ENCODE results near the gene SDHC.

DNA sequence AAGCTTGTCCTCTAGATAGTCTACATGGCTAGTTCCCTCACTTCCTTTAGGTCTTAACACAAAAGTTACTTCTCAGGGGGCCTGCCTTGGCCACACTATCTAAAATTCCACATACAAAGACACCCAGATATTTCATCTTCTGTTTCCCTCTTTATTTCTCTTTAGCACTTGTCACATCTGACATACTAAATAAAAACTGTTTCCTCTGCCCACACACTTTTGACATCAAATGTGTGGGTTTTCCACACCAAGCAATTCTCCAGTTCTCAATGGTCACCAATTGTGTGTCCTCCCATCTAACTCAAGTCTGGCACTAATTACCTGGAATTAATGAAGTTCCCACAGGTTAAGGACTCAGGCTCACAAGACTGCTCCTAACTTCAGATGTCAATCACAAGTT is 79.0 kb downstream of the SDHC start:
- no peak for TF ChIP-seq NFE2L2 (conservative IDR thresholded peaks at IDR 0.05; ENCODE audit: low read length)
- no peak for TF ChIP-seq CHD4 (IDR thresholded peaks at IDR 0.05; ENCODE audit: borderline replicate concordance)
- TF ChIP-seq, protein P1, sequence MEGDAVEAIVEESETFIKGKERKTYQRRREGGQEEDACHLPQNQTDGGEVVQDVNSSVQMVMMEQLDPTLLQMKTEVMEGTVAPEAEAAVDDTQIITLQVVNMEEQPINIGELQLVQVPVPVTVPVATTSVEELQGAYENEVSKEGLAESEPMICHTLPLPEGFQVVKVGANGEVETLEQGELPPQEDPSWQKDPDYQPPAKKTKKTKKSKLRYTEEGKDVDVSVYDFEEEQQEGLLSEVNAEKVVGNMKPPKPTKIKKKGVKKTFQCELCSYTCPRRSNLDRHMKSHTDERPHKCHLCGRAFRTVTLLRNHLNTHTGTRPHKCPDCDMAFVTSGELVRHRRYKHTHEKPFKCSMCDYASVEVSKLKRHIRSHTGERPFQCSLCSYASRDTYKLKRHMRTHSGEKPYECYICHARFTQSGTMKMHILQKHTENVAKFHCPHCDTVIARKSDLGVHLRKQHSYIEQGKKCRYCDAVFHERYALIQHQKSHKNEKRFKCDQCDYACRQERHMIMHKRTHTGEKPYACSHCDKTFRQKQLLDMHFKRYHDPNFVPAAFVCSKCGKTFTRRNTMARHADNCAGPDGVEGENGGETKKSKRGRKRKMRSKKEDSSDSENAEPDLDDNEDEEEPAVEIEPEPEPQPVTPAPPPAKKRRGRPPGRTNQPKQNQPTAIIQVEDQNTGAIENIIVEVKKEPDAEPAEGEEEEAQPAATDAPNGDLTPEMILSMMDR (IDR thresholded peaks at IDR 0.05): no peak
- TF ChIP-seq POLR2A (IDR thresholded peaks at IDR 0.05; ENCODE audit: low read length): no peak
- no peak for TF ChIP-seq KDM5A (IDR thresholded peaks at IDR 0.05)
- TF ChIP-seq RAD21 (conservative IDR thresholded peaks at IDR 0.05 in 1 of 2, IDR thresholded peaks at IDR 0.05 in 1 of 2): no peak

Measured in A549 (cell line).